Measurements from ENCODE around the gene CALCOCO2.

DNA sequence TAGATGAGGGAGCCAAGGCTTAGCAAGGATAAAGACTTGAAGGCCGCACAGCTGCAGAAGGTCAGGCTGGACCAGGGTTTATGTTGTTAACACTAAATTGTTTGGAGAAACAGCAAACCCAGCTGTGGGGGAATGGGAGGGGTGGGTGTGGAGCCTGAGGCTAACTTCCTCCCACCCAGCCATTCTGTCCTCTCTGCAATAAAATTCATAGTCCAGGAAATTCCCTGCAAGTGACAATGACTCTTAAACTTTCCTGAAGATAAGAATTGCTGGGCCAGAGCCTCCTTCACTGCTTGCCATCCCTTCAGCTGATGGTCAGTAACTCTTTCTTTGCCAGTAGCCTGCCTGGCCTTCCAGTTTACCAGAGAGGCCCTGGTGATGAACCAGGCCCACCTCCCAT is 42.4 kb downstream of the CALCOCO2 start:
- TF ChIP-seq POLR2AphosphoS5 (IDR thresholded peaks at IDR 0.05; ENCODE audit: low read depth) (no peak), EZH2 (IDR thresholded peaks at IDR 0.05; ENCODE audit: low read depth, unreplicated experiment) (no peak)
